HG02798 (cell line): Measurements from ENCODE around the gene PDPN.

Source experiments
- ATAC-seq: cut with Tn5 transposase; IDR thresholded peaks from one replicate; pipeline ENCODE4 v1.9.1; 2021; ENCODE audit warnings: mild to moderate bottlenecking; ENCODE audit not compliant: unreplicated experiment, poor library complexity

Gene PDPN

GRCh38 chr1:13573586-13573985 is 10.0 kb upstream of the PDPN start:
- ATAC-seq: no peak

- ATAC-seq: no peak
Measured at GRCh38 chr1:13576926-13577325, 6.7 kb upstream of the PDPN start.

- no peak for ATAC-seq
Measured at GRCh38 chr1:13577846-13578245, 5.8 kb upstream of the PDPN start.

- no peak for ATAC-seq
Measured at GRCh38 chr1:13581446-13581845, 2.2 kb upstream of the PDPN start.

GRCh38 chr1:13582713-13583443 is 754 bp upstream of the PDPN start:
- no peak for ATAC-seq

GRCh38 chr1:13583966-13584791 is 547 bp downstream of the PDPN start:
- no peak for ATAC-seq

GRCh38 chr1:13584876-13585611 is 1.4 kb downstream of the PDPN start:
- no peak for ATAC-seq

- no peak for ATAC-seq
Measured at GRCh38 chr1:13585612-13585991, 2.0 kb downstream of the PDPN start.

- no peak for ATAC-seq
Measured at GRCh38 chr1:13586001-13586400, 2.4 kb downstream of the PDPN start.

- no peak for ATAC-seq
Measured at GRCh38 chr1:13587256-13588030, 3.8 kb downstream of the PDPN start.

- no peak for ATAC-seq
Measured at GRCh38 chr1:13588946-13589796, 5.5 kb downstream of the PDPN start.

- no peak for ATAC-seq
Measured at GRCh38 chr1:13590486-13590885, 6.9 kb downstream of the PDPN start.

- no peak for ATAC-seq
Measured at GRCh38 chr1:13593511-13594131, 10.0 kb downstream of the PDPN start.

- ATAC-seq: no peak
Measured at GRCh38 chr1:13595411-13595810, 11.8 kb downstream of the PDPN start.

- no peak for ATAC-seq
Measured at GRCh38 chr1:13597166-13597565, 13.5 kb downstream of the PDPN start.

- no peak for ATAC-seq
Measured at GRCh38 chr1:13600762-13601453, 17.3 kb downstream of the PDPN start.

- ATAC-seq: no peak
Measured at GRCh38 chr1:13604176-13604575, 20.5 kb downstream of the PDPN start.

- ATAC-seq: no peak
Measured at GRCh38 chr1:13604721-13605120, 21.1 kb downstream of the PDPN start.
